ENCODE data around the gene ZNF57.
"Not testable (repeated sequence)": the region's sequence is repeated elsewhere in the genome, so short reads cannot be mapped to it uniquely, and the experiment has no call there.

The ZNF57 gene

GRCh38 chr19:2960120-2960519 lies 59.4 kb downstream of the ZNF57 start:
- DNase-seq: no peak

DNA sequence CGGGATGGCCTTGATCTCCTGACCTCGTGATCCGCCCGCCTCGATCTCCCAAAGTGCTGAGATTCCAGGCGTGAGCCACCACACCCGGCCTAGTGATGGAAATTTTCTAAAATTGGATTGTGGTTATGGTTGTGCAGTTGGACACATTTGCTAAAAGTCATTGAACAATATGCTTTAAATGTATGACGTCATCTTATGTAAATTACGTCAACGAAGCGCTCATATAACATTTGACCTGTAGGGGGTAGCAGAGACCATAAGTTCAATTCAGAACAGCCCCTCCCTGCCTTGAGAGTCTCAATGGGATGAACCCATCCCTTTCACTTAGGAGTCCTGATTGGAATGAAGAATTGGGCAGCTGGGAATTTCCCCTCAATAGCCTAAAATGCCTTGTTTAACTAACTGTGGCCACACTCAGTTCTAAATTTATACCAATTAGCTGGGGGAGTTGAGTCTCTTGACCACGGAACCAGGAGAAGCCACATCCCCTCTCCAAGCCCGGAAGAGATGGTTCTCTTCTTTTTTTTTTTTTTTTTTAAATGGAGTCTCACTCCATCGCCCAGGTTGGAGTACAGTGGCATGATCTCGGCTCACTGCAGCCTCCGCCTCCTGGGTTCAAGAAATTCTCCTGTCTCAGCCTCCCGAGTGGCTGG lies 61.4 kb downstream of the ZNF57 start:
- no peak for DNase-seq

- DNase-seq: no peak
Measured at GRCh38 chr19:2963122-2963521, 62.4 kb downstream of the ZNF57 start.

GRCh38 chr19:2963631-2964030 lies 62.9 kb downstream of the ZNF57 start:
- DNase-seq: not testable (repeated sequence)

DNA sequence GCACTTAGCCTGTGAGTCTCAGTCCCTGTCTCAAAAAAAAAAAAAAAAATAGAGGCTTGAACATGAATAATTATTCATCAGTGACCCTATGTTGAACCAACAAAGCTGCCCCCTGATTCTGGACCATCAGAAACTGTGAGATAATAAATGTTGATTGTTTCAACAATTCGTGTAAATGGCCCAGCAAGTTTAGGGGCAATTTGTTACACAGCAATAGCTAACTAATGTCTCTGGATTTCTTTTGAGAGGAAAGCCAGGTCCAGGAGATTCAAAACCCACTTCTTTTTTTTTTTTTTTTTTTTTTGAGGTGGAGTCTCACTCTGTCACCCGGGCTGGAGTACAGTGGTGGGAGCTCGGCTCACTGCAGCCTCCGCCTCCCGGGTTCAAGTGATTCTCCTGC lies 64.1 kb downstream of the ZNF57 start:
- DNase-seq: no peak

GRCh38 chr19:2967972-2968371 lies 67.2 kb downstream of the ZNF57 start:
- no peak for DNase-seq
